Bronchial epithelial cell (primary cell): ENCODE measurements around the gene TAC4. TPM values are rescaled to one million over a fixed set of nuclear protein-coding genes. Genes with fewer than 3 reads are reported as not detected.

ENCODE experiments used
- DNase-seq: peaks from one replicate; pipeline ENCODE4 v3.0.0-alpha.2; 2010; ENCODE audit warnings: low read depth
- FAIRE-seq: peaks from 2 replicates; lab custom pipeline; 2011; peaks lifted over from hg19 to GRCh38; lab: Jason Lieb, UNC
- H3K27me3 ChIP-seq: 2 replicates; pipeline ENCODE4 v1.5.1; 2011; ENCODE audit warnings: low read length; ENCODE audit not compliant: control insufficient read depth, insufficient read depth
- H3K36me3 ChIP-seq: 2 replicates; pipeline ENCODE4 v1.5.1; 2011; ENCODE audit warnings: low read length; ENCODE audit not compliant: control insufficient read depth, insufficient read depth
- H3K4me3 ChIP-seq: 2 replicates; pipeline ENCODE4 v1.5.1; 2011; ENCODE audit warnings: mild to moderate bottlenecking, low read depth, low read length, control low read depth
- CTCF ChIP-seq: IDR thresholded peaks from 2 replicates; pipeline ENCODE4 v1.5.1; 2011; ENCODE audit warnings: mild to moderate bottlenecking, moderate library complexity, low read length, control low read depth, inconsistent platforms; ENCODE audit not compliant: insufficient read depth, severe bottlenecking
- total RNA-seq: library from RNA; depleted of rRNA; stranded (reverse); fragments of >200 nt; gene quantifications from 2 replicates; pipeline ENCODE4 v1.2.1, GENCODE V29; 2014

TAC4 gene
- total RNA-seq, result not detected in 2 replicates

GRCh38 chr17:49848019-49848473 is at the start of gene TAC4:
TAC4 (minus strand) TSS chr17:49848069; CDS start chr17:49848017, 52 bp downstream.
- TF ChIP-seq CTCF, result no peak
- peaks cover 4% of the 10 kb centered on the region for H3K27me3 ChIP-seq
- H3K4me3 ChIP-seq, result no peak within 1 kb of the TSS
- DNase-seq (no peak), FAIRE-seq (no peak)
- H3K36me3 ChIP-seq, result no peaks in the 10 kb centered on the region

GRCh38 chr17:49896860-49897259 is 49.0 kb upstream of the TAC4 start:
- Histone ChIP-seq H3K36me3 (no peaks in the 10 kb centered on the region), H3K4me3 (no peak overlapping the region), H3K27me3 (peaks cover 1% of the 10 kb centered on the region)
- FAIRE-seq (no peak), DNase-seq (no peak)
- TF ChIP-seq CTCF, result no peak

GRCh38 chr17:49896222-49896621 is 48.4 kb upstream of the TAC4 start:
- no peaks in the 10 kb centered on the region for H3K27me3 ChIP-seq
- FAIRE-seq (no peak), DNase-seq (no peak)
- H3K4me3 ChIP-seq, result no peak overlapping the region
- no peaks in the 10 kb centered on the region for H3K36me3 ChIP-seq
- no peak for TF ChIP-seq CTCF

GRCh38 chr17:49895812-49896211 is 47.9 kb upstream of the TAC4 start:
- no peak for FAIRE-seq
- H3K4me3 ChIP-seq, result no peak overlapping the region

GRCh38 chr17:49894761-49895160 is 46.9 kb upstream of the TAC4 start:
- H3K36me3 ChIP-seq, result no peaks in the 10 kb centered on the region
- H3K27me3 ChIP-seq, result no peaks in the 10 kb centered on the region
- no peak overlapping the region for H3K4me3 ChIP-seq
- DNase-seq, result peak; percentile 48
- no peak for FAIRE-seq
- no peak for TF ChIP-seq CTCF

More at GRCh38 chr17:49895812-49896211, 47.9 kb upstream of the TAC4 start:
- Histone ChIP-seq H3K36me3 (no peaks in the 10 kb centered on the region), H3K27me3 (no peaks in the 10 kb centered on the region)
- no peak for TF ChIP-seq CTCF
- no peak for DNase-seq
